Activated CD4-positive, alpha-beta T cell treated with anti-CD3 and anti-CD28 coated beads, Interleukin-2, amount 10 ng/mL, durations not matched to agents 24 days and 14 days (primary cell): ENCODE data around the gene ETDB. TPM values are rescaled to one million over a fixed set of nuclear protein-coding genes. Genes with fewer than 3 reads are reported as not detected.
"Not testable (repeated sequence)": the region's sequence is repeated elsewhere in the genome, so short reads cannot be mapped to it uniquely, and the experiment has no call there.

Source experiments
- DNase-seq: peaks from one replicate; pipeline ENCODE4 v3.0.0; 2022
- H3K27ac Mint-ChIP-seq: one replicate; pipeline ENCODE4 v1.8.0; 2022; ENCODE audit warnings: mild to moderate bottlenecking, mixed read lengths
- H3K27me3 Mint-ChIP-seq: one replicate; pipeline ENCODE4 v1.8.0; 2022; ENCODE audit warnings: mixed read lengths
- H3K36me3 Mint-ChIP-seq: one replicate; pipeline ENCODE4 v1.8.0; 2022; ENCODE audit warnings: low read depth, mild to moderate bottlenecking, mixed read lengths
- H3K4me1 Mint-ChIP-seq: one replicate; pipeline ENCODE4 v1.8.0; 2021; ENCODE audit warnings: mixed read lengths
- H3K4me3 Mint-ChIP-seq: one replicate; pipeline ENCODE4 v1.8.0; 2022; ENCODE audit warnings: mild to moderate bottlenecking, moderate library complexity, mixed read lengths
- H3K9me3 Mint-ChIP-seq: one replicate; pipeline ENCODE4 v1.8.0; 2021; ENCODE audit warnings: mixed read lengths
- intact Hi-C: fragments of 100-400 bp; cut with micrococcal nuclease; formaldehyde crosslinking; loops from one replicate; pipeline ENCODE4 v1.15.1; 2023
- total RNA-seq: library from RNA; stranded (reverse); gene quantifications from 2 replicates; pipeline ENCODE4 v1.2.3, GENCODE V29; 2022

Gene ETDB
- not detected in 2 replicates for total RNA-seq

DNA sequence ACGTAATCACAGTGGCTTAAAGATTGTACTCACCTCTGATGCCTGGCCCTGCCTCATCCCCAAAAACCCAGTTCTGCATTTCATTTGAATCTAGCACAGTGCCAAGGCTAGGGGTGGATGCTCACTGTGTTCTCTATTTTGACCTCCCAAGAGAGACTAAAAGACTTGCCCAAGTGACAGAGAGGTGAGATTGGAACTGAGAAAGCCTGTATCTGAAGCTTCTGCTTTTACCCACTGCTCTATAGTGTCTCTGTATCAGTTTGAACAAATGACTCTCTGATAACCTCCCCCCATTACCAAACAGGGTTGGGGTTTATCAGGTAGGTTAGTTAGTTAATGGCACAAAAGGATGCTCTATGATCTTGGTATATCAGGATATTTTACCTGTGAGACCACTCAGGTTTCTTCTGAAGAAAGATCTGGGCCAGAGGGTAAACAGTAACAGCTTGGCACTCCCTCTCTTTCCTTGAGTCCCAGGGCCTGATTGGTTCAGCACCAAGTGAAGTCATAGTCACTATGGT, at the start of gene ETDB:
TSS of gene ETDB (minus strand) at position 471 of the 521 bp plus-strand sequence. CDS start 1,265 bp downstream, outside the sequence.
- H3K27me3 Mint-ChIP-seq, DNase-seq, H3K36me3 Mint-ChIP-seq, H3K4me1 Mint-ChIP-seq, H3K4me3 Mint-ChIP-seq, H3K9me3 Mint-ChIP-seq, H3K27ac Mint-ChIP-seq, intact Hi-C loops: not testable (repeated sequence)

- H3K27ac Mint-ChIP-seq, H3K36me3 Mint-ChIP-seq, H3K9me3 Mint-ChIP-seq, H3K4me3 Mint-ChIP-seq, H3K27me3 Mint-ChIP-seq, DNase-seq, intact Hi-C loops, H3K4me1 Mint-ChIP-seq: not testable (repeated sequence)
These were observed 49.2 kb upstream of the ETDB start for GRCh38 chrX:135169534-135169933.

- H3K36me3 Mint-ChIP-seq, result no peaks in the 10 kb centered on the region
- no peak overlapping the region for H3K27ac Mint-ChIP-seq
- no peaks in the 10 kb centered on the region for H3K9me3 Mint-ChIP-seq
- DNase-seq, result no peak
- peaks cover 7% of the 10 kb centered on the region for H3K27me3 Mint-ChIP-seq
- H3K4me1 Mint-ChIP-seq, result no peaks in the 10 kb centered on the region
- intact Hi-C loops, result no loop called here
- H3K4me3 Mint-ChIP-seq, result no peak overlapping the region
These were observed 48.2 kb upstream of the ETDB start for GRCh38 chrX:135168486-135168885.

DNA sequence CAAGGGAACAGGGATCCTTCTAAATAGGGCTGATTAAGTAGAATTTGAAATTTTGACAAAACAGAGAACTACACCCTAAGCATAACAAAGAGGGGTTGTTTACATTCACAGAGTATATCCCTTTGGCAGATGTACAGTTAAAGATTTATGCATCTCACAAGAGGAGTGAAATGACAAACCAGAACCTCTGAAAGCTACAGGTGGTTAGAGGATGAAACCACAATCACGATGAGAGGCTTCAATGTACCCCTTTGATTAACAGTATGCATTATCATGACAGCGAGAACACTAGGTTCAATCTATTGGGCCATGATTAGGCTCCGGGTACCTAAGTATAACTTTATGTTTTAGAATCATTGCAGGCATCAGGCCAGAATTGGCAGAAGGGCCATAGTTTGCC, 34.4 kb upstream of the ETDB start:
- H3K9me3 Mint-ChIP-seq, H3K4me1 Mint-ChIP-seq, H3K4me3 Mint-ChIP-seq, H3K27ac Mint-ChIP-seq, DNase-seq, H3K36me3 Mint-ChIP-seq, intact Hi-C loops, H3K27me3 Mint-ChIP-seq: not testable (repeated sequence)

DNA sequence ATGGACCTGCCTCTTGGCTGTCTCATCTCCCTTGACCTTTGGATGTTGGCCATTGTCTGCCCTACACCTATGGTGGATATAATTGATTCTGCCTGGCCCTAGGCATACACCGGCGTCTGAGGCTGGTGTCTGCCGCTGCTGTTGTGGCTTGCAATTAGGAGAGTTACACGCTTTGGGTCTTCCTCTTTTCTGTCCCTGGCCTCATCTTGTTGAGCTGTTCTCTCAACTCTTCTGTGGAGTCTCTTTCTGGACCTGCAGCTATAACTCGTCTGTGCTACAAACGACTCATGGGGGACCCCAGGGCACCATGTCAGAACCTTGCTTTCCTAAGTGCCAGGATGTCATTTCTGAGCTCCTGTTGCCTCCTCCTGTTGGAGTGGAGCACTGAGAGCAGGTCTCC, 5.8 kb upstream of the ETDB start:
- DNase-seq, H3K36me3 Mint-ChIP-seq, H3K9me3 Mint-ChIP-seq, H3K4me3 Mint-ChIP-seq, intact Hi-C loops, H3K4me1 Mint-ChIP-seq, H3K27me3 Mint-ChIP-seq, H3K27ac Mint-ChIP-seq: not testable (repeated sequence)

DNA sequence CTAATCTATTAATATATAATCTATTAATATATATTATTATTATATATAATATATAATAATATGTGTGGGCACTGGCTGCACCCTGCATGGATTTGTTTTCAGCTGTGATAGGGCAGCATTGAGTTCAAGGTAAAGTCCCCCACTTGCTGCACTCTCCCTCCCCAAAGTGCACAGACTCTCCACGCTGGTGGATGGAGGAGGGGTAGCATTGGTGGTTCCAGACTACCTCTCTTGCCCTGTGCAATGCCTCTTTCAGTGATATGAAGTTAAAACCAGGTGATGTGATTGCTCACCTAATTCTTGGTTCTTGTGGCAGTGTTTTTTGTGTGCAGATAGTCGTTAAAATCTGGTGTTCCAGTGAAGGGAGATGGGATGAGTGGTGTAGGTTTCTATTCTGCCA, 4.3 kb downstream of the ETDB start:
- H3K27ac Mint-ChIP-seq, H3K36me3 Mint-ChIP-seq, H3K27me3 Mint-ChIP-seq, DNase-seq, H3K9me3 Mint-ChIP-seq, intact Hi-C loops, H3K4me3 Mint-ChIP-seq, H3K4me1 Mint-ChIP-seq: not testable (repeated sequence)

GRCh38 chrX:135114392-135114791, 5.9 kb downstream of the ETDB start:
- peak; percentile 57 for DNase-seq
- no peak overlapping the region for H3K27ac Mint-ChIP-seq
- no peak overlapping the region for H3K4me3 Mint-ChIP-seq
- H3K9me3 Mint-ChIP-seq, result no peaks in the 10 kb centered on the region
- peaks cover 8% of the 10 kb centered on the region for H3K27me3 Mint-ChIP-seq
- no peaks in the 10 kb centered on the region for H3K36me3 Mint-ChIP-seq
- no peaks in the 10 kb centered on the region for H3K4me1 Mint-ChIP-seq
- intact Hi-C loops, result no loop called here

DNA sequence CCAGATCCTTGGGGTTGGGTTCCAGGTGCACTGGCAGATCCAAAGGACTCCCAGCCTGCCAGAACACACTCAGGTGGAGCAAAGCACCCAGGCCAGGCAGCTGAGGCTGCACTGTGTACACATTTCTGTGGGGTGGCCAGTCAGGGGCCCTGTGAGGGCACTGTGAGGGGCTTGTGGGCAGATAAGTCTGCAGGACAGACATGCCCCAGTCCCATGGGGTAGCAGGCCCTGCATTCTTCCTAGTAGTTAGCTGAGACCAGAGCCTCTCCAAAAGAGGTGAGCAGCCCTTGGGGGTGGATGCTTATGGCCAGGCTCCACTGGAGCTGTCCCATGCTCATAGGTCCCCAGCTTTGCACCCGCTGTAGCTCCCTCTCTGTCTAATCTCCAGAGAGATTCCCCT, 7.6 kb downstream of the ETDB start:
- Mint-ChIP-seq H3K9me3 (no peaks in the 10 kb centered on the region), H3K4me1 (no peaks in the 10 kb centered on the region), H3K36me3 (no peaks in the 10 kb centered on the region), H3K4me3 (no peak overlapping the region), H3K27ac (no peak overlapping the region), H3K27me3 (peaks cover 20% of the 10 kb centered on the region)
- intact Hi-C loops, result no loop called here
- no peak for DNase-seq

- no peaks in the 10 kb centered on the region for H3K36me3 Mint-ChIP-seq
- H3K9me3 Mint-ChIP-seq, result no peaks in the 10 kb centered on the region
- intact Hi-C loops, result no loop called here
- DNase-seq, result peak; percentile 83
- H3K4me1 Mint-ChIP-seq, result no peaks in the 10 kb centered on the region
- H3K4me3 Mint-ChIP-seq, result no peak overlapping the region
- no peak overlapping the region for H3K27ac Mint-ChIP-seq
- peaks cover 20% of the 10 kb centered on the region for H3K27me3 Mint-ChIP-seq
These were observed 8.1 kb downstream of the ETDB start for GRCh38 chrX:135112096-135112729.

GRCh38 chrX:135109554-135109953, 10.8 kb downstream of the ETDB start:
- H3K4me1 Mint-ChIP-seq, result no peaks in the 10 kb centered on the region
- intact Hi-C loops, result no loop called here
- no peak overlapping the region for H3K27ac Mint-ChIP-seq
- H3K4me3 Mint-ChIP-seq, result no peak overlapping the region
- no peak for DNase-seq
- H3K9me3 Mint-ChIP-seq, result no peaks in the 10 kb centered on the region
- no peaks in the 10 kb centered on the region for H3K36me3 Mint-ChIP-seq
- peaks cover 31% of the 10 kb centered on the region for H3K27me3 Mint-ChIP-seq

DNA sequence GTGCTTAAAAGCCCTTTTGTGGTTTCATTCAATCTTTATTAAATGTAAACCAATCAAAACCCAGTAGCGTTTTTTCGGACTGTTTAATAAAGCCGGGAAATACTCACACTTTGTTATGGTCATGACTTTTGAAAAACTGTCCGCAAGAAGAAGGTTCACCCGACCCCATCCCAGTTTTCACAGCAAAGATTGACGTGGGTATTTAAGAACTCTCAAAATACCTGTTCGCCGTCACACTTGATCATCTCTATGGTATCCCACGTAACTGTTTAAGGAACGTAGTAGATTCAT, 20.9 kb downstream of the ETDB start:
- Mint-ChIP-seq H3K27me3 (peaks cover 46% of the 10 kb centered on the region), H3K36me3 (no peaks in the 10 kb centered on the region), H3K4me3 (peak overlapping the region; percentile 71), H3K27ac (no peak overlapping the region), H3K4me1 (peaks cover 2% of the 10 kb centered on the region), H3K9me3 (no peaks in the 10 kb centered on the region)
- DNase-seq, result no peak
- intact Hi-C loops, result no loop called here

- H3K27me3 Mint-ChIP-seq, result peaks cover 32% of the 10 kb centered on the region
- H3K4me3 Mint-ChIP-seq, H3K4me1 Mint-ChIP-seq, H3K36me3 Mint-ChIP-seq, H3K9me3 Mint-ChIP-seq, H3K27ac Mint-ChIP-seq, intact Hi-C loops, DNase-seq: not testable (repeated sequence)
These were observed 23.1 kb downstream of the ETDB start for GRCh38 chrX:135097196-135097744.

DNA sequence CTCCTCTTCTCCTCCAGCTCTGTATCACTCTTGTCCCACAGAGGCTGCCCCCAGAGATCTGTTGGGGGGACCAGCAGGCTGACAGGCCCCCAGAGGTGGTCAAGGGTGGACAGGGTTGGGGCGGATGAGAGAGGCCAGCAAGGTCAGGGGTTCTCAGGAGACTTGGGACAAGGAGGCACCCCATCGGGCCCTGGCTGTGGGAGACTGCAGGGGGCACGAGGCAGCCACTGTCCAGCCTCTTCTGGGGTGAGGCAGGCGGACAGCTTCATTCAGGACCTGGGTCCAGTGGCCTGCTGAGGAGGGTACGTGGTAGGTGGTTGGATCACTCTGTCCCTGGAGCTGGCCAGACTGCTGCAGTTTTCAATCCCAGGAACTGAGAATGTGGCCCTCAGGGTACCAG, 24.6 kb downstream of the ETDB start:
- DNase-seq, result no peak
- H3K36me3 Mint-ChIP-seq, result no peaks in the 10 kb centered on the region
- H3K9me3 Mint-ChIP-seq, result no peaks in the 10 kb centered on the region
- H3K4me1 Mint-ChIP-seq, result peaks cover 2% of the 10 kb centered on the region
- H3K4me3 Mint-ChIP-seq, result no peak overlapping the region
- intact Hi-C loops, result no loop called here
- peaks cover 32% of the 10 kb centered on the region for H3K27me3 Mint-ChIP-seq
- no peak overlapping the region for H3K27ac Mint-ChIP-seq

DNA sequence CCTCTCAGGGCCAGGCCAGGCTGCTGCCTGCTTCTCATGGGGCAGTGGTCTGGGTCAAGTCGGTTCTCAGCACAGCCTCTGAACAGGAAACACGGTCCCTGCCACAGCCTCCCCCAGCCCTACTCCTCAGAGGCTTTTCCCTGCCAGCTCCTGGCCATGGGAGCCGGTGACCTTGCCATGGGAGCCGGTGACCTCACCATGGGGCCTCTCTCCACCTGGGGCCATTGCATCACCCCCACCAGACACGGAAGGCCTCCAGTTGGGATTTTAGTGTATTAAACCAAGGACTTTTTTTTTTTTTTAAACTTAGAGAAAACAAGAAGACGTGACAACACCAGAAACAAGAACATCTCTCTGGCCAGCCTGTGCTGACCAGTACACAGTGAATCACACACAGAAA, 25.6 kb downstream of the ETDB start:
- intact Hi-C loops, result no loop called here
- H3K9me3 Mint-ChIP-seq, result no peaks in the 10 kb centered on the region
- H3K27ac Mint-ChIP-seq, result no peak overlapping the region
- no peak overlapping the region for H3K4me3 Mint-ChIP-seq
- no peak for DNase-seq
- no peaks in the 10 kb centered on the region for H3K36me3 Mint-ChIP-seq
- peaks cover 2% of the 10 kb centered on the region for H3K4me1 Mint-ChIP-seq
- peaks cover 22% of the 10 kb centered on the region for H3K27me3 Mint-ChIP-seq

GRCh38 chrX:135089126-135089525, 31.2 kb downstream of the ETDB start:
- DNase-seq, result no peak
- Mint-ChIP-seq H3K9me3 (peaks cover 4% of the 10 kb centered on the region), H3K4me3 (no peak overlapping the region), H3K36me3 (no peaks in the 10 kb centered on the region), H3K27ac (no peak overlapping the region), H3K4me1 (peaks cover 6% of the 10 kb centered on the region), H3K27me3 (peaks cover 2% of the 10 kb centered on the region)
- intact Hi-C loops, result no loop called here
